HepG2 (cell line): ENCODE measurements around the gene OSBPL3. TPM values are rescaled to one million over a fixed set of nuclear protein-coding genes. Genes with fewer than 3 reads are reported as not detected.

Experiments used
- ATAC-seq: fragments of 200-7000 bp; cut with Tn5 transposase; 3 replicates; pipeline ENCODE4 v1.9.1; 2020; ENCODE audit warnings: mild to moderate bottlenecking, moderate library complexity
- BruUV-seq: library from RNA; stranded (reverse); fragments of 400-500 nt; replicated peaks from 2 replicates; lab custom pipeline; 2021; lab: Mats Ljungman, UMichigan
- CTCF ChIA-PET: fragments of 300-600 bp; formaldehyde crosslinking; extraction: SDS; loops from one replicate; lab custom pipeline; 2021; ENCODE audit warnings: low total read pairs, inconsistent platforms, low intra/inter-chr PET ratio; lab: Yijun Ruan, JAX
- POLR2A ChIA-PET: fragments of 350-600 bp; sonication (Branson Sonifier 250); formaldehyde crosslinking; loops from one replicate; lab custom pipeline; 2020; ENCODE audit warnings: antibody characterized with exemption, inconsistent platforms; lab: Yijun Ruan, JAX
- DNase-seq: peaks from one replicate; pipeline ENCODE4 v3.0.0-alpha.2; 2015; ENCODE audit warnings: low spot score
- FAIRE-seq: peaks from 3 replicates; lab custom pipeline; 2011; peaks lifted over from hg19 to GRCh38; lab: Jason Lieb, UNC
- H2AFZ ChIP-seq: one replicate; pipeline ENCODE4 v1.6.1; 2011; ENCODE audit warnings: low read length, inconsistent platforms
- H3K27ac ChIP-seq: fragments of 300-600 bp; 3 replicates; pipeline ENCODE4 v1.8.0; 2011; ENCODE audit warnings: mixed run types, mild to moderate bottlenecking, mixed read lengths, low read length, inconsistent platforms; ENCODE audit not compliant: insufficient read depth; ENCODE audit errors: extremely low read length
- H3K27me3 ChIP-seq, 2 experiments: fragments of 200-600 bp in 1 of 2; 2 replicates in 1 of 2; 3 replicates in 1 of 2; pipeline versions ENCODE4 v1.6.0 to v1.8.0; 2011; ENCODE audit warnings: low read length in 2 of 2, mild to moderate bottlenecking in 2 of 2, moderate library complexity in 2 of 2, inconsistent platforms in 1 of 2; ENCODE audit not compliant: insufficient read depth in 2 of 2, control insufficient read depth in 1 of 2
- H3K36me3 ChIP-seq, 2 experiments: fragments of 200-600 bp in 1 of 2; replicated peaks in 1 of 2; 2 replicates in 1 of 2; 3 replicates in 1 of 2; pipeline versions ENCODE4 v1.5.1 to v1.8.0; 2011; ENCODE audit warnings: low read length in 2 of 2, inconsistent platforms in 1 of 2; ENCODE audit not compliant: insufficient read depth in 2 of 2, control insufficient read depth in 1 of 2
- H3K4me1 ChIP-seq: 2 replicates; pipeline ENCODE4 v1.5.1; 2012; ENCODE audit warnings: low read length, inconsistent platforms; ENCODE audit not compliant: insufficient read depth
- H3K4me2 ChIP-seq: 2 replicates; pipeline ENCODE4 v1.6.0; 2011; ENCODE audit warnings: low read depth, low read length, inconsistent platforms
- H3K4me3 ChIP-seq, 3 experiments: fragments of 200-600 bp in 1 of 3; sonication (generic), shearing (Covaris generic) in 1 of 3; replicated peaks in 1 of 3; 2 replicates each; pipeline ENCODE4 v1.5.1; 2011 to 2016; ENCODE audit warnings: low read length in 3 of 3, inconsistent platforms in 2 of 3, low read depth in 2 of 3, mild to moderate bottlenecking in 2 of 3, control low read depth in 1 of 3, mixed read lengths in 1 of 3; ENCODE audit not compliant: insufficient read depth in 1 of 3
- H3K79me2 ChIP-seq: one replicate; pipeline ENCODE4 v1.6.1; 2011; ENCODE audit warnings: low read length, inconsistent platforms; ENCODE audit not compliant: insufficient read depth
- H3K9ac ChIP-seq: 2 replicates; pipeline ENCODE4 v1.6.0; 2011; ENCODE audit warnings: mild to moderate bottlenecking, low read depth, low read length, inconsistent platforms; ENCODE audit not compliant: insufficient read depth
- H3K9me3 ChIP-seq: 2 replicates; pipeline ENCODE4 v1.5.1; 2012; ENCODE audit warnings: mild to moderate bottlenecking, low read length
- H4K20me1 ChIP-seq: 2 replicates; pipeline ENCODE4 v1.6.0; 2011; ENCODE audit warnings: inconsistent platforms, mild to moderate bottlenecking, low read length, moderate library complexity; ENCODE audit not compliant: insufficient read depth
- GRHL1 ChIP-seq: sonication (generic); formaldehyde crosslinking; conservative IDR thresholded peaks from 2 replicates; pipeline ENCODE4 v1.8.0; 2022; ENCODE audit warnings: missing genetic modification reagents
- HMGXB4 ChIP-seq, 2 experiments: sonication (generic) in 1 of 2; formaldehyde crosslinking in 1 of 2; IDR thresholded peaks; 2 replicates each; pipeline versions ENCODE4 v1.4.0 to v1.6.1; 2018 to 2020; ENCODE audit warnings: missing genetic modification reagents in 2 of 2, borderline replicate concordance in 1 of 2, low read depth in 1 of 2, mild to moderate bottlenecking in 1 of 2, missing biosample characterization in 1 of 2
- HNRNPL ChIP-seq: fragments of 200-400 bp; formaldehyde crosslinking; IDR thresholded peaks from 2 replicates; pipeline ENCODE4 v1.6.1; 2017; ENCODE audit warnings: mild to moderate bottlenecking, low read depth, low read length
- JUN ChIP-seq: sonication (generic); formaldehyde crosslinking; IDR thresholded peaks from 2 replicates; pipeline ENCODE4 v1.4.0; 2020; ENCODE audit warnings: mild to moderate bottlenecking, missing genetic modification reagents
- KDM1A ChIP-seq: IDR thresholded peaks from 2 replicates; pipeline ENCODE4 v1.6.1; 2016; ENCODE audit warnings: missing compliant biosample characterization
- MBD4 ChIP-seq: IDR thresholded peaks from 2 replicates; pipeline ENCODE4 v1.6.1; 2012; ENCODE audit warnings: low read length, inconsistent platforms, borderline replicate concordance
- MTF2 ChIP-seq: sonication (generic); formaldehyde crosslinking; IDR thresholded peaks from 2 replicates; pipeline ENCODE4 v1.5.0; 2020; ENCODE audit warnings: missing genetic modification reagents, borderline replicate concordance
- NCOA2 ChIP-seq: sonication (generic); formaldehyde crosslinking; IDR thresholded peaks from 2 replicates; pipeline ENCODE4 v1.8.0; 2022; ENCODE audit warnings: inconsistent platforms
- SALL2 ChIP-seq: sonication (generic); formaldehyde crosslinking; IDR thresholded peaks from 2 replicates; pipeline ENCODE4 v1.8.1; 2023; ENCODE audit warnings: mild to moderate bottlenecking, missing genetic modification reagents, inconsistent platforms
- SMC3 ChIP-seq: IDR thresholded peaks from 2 replicates; pipeline ENCODE4 v1.6.1; 2011; ENCODE audit warnings: low read length, improper control_type of control experiment
- SRY ChIP-seq: sonication (generic); formaldehyde crosslinking; IDR thresholded peaks from 2 replicates; pipeline ENCODE4 v1.8.0; 2022; ENCODE audit warnings: mild to moderate bottlenecking, missing genetic modification reagents
- ZNF660 ChIP-seq: sonication (generic); formaldehyde crosslinking; IDR thresholded peaks from 2 replicates; pipeline ENCODE4 v1.5.1; 2020; ENCODE audit warnings: mild to moderate bottlenecking, low read depth, missing genetic modification reagents, borderline replicate concordance
- ZNF777 ChIP-seq: sonication (generic); formaldehyde crosslinking; IDR thresholded peaks from 2 replicates; pipeline ENCODE4 v1.4.0; 2020; ENCODE audit warnings: missing genetic modification reagents
- WGBS: methylation state at CpG from one replicate; pipeline ENCODE4 v1.1.6; 2017; ENCODE audit warnings: low lambda C conversion rate; 5-methylcytosine and 5-hydroxymethylcytosine counted together
- in situ Hi-C: cut with HindIII; loops from 2 replicates; pipeline ENCODE4 v1.10.0; 2017; ENCODE audit warnings: low pct_unique_long_range_greater_than_20kb; ENCODE audit not compliant: extremely low pct_ligation_motif_present
- intact Hi-C: fragments of 100-400 bp; cut with micrococcal nuclease; formaldehyde crosslinking; loops from one replicate; pipeline ENCODE4 v1.10.0; 2022; ENCODE audit not compliant: unreplicated experiment
- polyA plus RNA-seq, 8 experiments: library from polyadenylated mRNA; depleted of rRNA in 3 of 8; stranded (reverse) in 7 of 8; unstranded in 1 of 8; fragments of >200 nt; fragmentation: Illumina TruSeq in 4 of 8; extraction: Trizol in 4 of 8; gene quantifications; 2 replicates each; pipeline versions ENCODE4 v1.2.1 to v1.2.3, GENCODE V29; 2011 to 2016; ENCODE audit warnings: low read depth in 4 of 8, missing spikeins in 1 of 8, mixed read lengths in 1 of 8; ENCODE audit not compliant: insufficient read depth in 1 of 8
- total RNA-seq, 5 experiments: library from RNA; depleted of rRNA; stranded (reverse); fragments of >200 nt; fragmentation: Illumina TruSeq; extraction: Trizol; gene quantifications; 2 replicates each; pipeline ENCODE4 v1.2.3, GENCODE V29; 2016; ENCODE audit warnings: low read depth in 1 of 5
- TF ChIP-seq, protein P1 (sequence below): sonication (generic); formaldehyde crosslinking; IDR thresholded peaks from 2 replicates; pipeline ENCODE4 v1.5.1; 2020; ENCODE audit warnings: mild to moderate bottlenecking, missing genetic modification reagents, moderate library complexity

OSBPL3 gene
- total and polyA plus RNA-seq, 2 of the 13 experiments (the other 11 are each of a cell fraction or from before 2014, with no cell fraction given): 8.8 to 28.9 TPM

- 57% methylated on average over 43 of the region's 52 CpGs for WGBS
- Histone ChIP-seq H3K27me3 (no peaks in the 10 kb centered on the region; a peak in 1 of 5 replicates), H3K27ac (peak overlapping the region; percentile 81), H3K4me3 (peak overlapping the region; percentile 75 to 89 (median 78)), H3K36me3 (no peaks in the 10 kb centered on the region), H2AFZ (peak overlapping the region; percentile 83), H3K9me3 (no peaks in the 10 kb centered on the region), H3K79me2 (peaks cover 29% of the 10 kb centered on the region), H3K9ac (peak overlapping the region; percentile 79), H4K20me1 (no peaks in the 10 kb centered on the region), H3K4me1 (peaks cover 80% of the 10 kb centered on the region), H3K4me2 (peak overlapping the region; percentile 99)
- no TSS peak for BruUV-seq
- in situ Hi-C loops (loop anchor here (5.0 kb wide), 2 partner anchors 86 to 164 kb away; no protein-coding TSS in a partner anchor), intact Hi-C loops (loop anchor here (2.0 kb wide), 2 partner anchors 43 to 111 kb away; no protein-coding TSS in a partner anchor)
- no peak for DNase-seq
- ChIA-PET POLR2A (interaction anchor here (0.6 to 2.9 kb wide), 4 partner anchors 10 to 111 kb away, joined by 3 to 16 read pairs (median 4); no protein-coding TSS in a partner anchor), CTCF (interaction anchor here (1.9 kb wide), 1 partner anchor 89 kb away, joined by 6 read pairs; no protein-coding TSS in a partner anchor)
- peak; percentile 1; the same call in 1 of the 3 replicates for ATAC-seq
- FAIRE-seq: no peak
- TF ChIP-seq JUN (CRISPR knock-in tag) (no peak), HMGXB4 (CRISPR knock-in tag; IDR thresholded peaks at IDR 0.05; ENCODE audit: borderline replicate concordance in 1 of 2, low read depth in 1 of 2) (no peak), NCOA2 (CRISPR knock-in tag) (no peak), MTF2 (CRISPR knock-in tag) (peak; percentile 51; the same call in 1 of the 2 replicates), MBD4 (no peak), KDM1A (0 out of 2 replicates have a peak, but pooled peaks have one; percentile 1), SALL2 (CRISPR knock-in tag) (no peak), SMC3 (no peak), ZNF660 (CRISPR knock-in tag) (no peak), GRHL1 (CRISPR knock-in tag) (no peak), SRY (0 out of 2 replicates have a peak, but pooled peaks have one; percentile 43), HNRNPL (peak; percentile 49; the same call in 1 of the 2 replicates), ZNF777 (CRISPR knock-in tag) (peak; percentile 92)
- TF ChIP-seq, protein P1, sequence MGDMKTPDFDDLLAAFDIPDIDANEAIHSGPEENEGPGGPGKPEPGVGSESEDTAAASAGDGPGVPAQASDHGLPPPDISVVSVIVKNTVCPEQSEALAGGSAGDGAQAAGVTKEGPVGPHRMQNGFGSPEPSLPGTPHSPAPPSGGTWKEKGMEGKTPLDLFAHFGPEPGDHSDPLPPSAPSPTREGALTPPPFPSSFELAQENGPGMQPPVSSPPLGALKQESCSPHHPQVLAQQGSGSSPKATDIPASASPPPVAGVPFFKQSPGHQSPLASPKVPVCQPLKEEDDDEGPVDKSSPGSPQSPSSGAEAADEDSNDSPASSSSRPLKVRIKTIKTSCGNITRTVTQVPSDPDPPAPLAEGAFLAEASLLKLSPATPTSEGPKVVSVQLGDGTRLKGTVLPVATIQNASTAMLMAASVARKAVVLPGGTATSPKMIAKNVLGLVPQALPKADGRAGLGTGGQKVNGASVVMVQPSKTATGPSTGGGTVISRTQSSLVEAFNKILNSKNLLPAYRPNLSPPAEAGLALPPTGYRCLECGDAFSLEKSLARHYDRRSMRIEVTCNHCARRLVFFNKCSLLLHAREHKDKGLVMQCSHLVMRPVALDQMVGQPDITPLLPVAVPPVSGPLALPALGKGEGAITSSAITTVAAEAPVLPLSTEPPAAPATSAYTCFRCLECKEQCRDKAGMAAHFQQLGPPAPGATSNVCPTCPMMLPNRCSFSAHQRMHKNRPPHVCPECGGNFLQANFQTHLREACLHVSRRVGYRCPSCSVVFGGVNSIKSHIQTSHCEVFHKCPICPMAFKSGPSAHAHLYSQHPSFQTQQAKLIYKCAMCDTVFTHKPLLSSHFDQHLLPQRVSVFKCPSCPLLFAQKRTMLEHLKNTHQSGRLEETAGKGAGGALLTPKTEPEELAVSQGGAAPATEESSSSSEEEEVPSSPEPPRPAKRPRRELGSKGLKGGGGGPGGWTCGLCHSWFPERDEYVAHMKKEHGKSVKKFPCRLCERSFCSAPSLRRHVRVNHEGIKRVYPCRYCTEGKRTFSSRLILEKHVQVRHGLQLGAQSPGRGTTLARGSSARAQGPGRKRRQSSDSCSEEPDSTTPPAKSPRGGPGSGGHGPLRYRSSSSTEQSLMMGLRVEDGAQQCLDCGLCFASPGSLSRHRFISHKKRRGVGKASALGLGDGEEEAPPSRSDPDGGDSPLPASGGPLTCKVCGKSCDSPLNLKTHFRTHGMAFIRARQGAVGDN (CRISPR knock-in tag): peak; percentile 66
Measured at GRCh38 chr7:24981171-24981951, 1.4 kb upstream of the OSBPL3 start.
